ENCODE results near the gene ZCCHC2. TPM values are rescaled to one million over a fixed set of nuclear protein-coding genes. Genes with fewer than 3 reads are reported as not detected.

The ZCCHC2 gene
- total RNA-seq, 1 donor from 2014 or later, result 10.7 TPM

- no peaks in the 10 kb centered on the region for H3K36me3 ChIP-seq (ENCODE audit: control insufficient read depth, insufficient read depth, low read length)
- peak; percentile 71 for DNase-seq (ENCODE audit: low read depth)
- H3K4me3 ChIP-seq (ENCODE audit: low read depth, low read length), result no peak overlapping the region
- H3K27me3 ChIP-seq (ENCODE audit: control insufficient read depth, insufficient read depth, low read length), result no peaks in the 10 kb centered on the region
- TF ChIP-seq, protein P1, sequence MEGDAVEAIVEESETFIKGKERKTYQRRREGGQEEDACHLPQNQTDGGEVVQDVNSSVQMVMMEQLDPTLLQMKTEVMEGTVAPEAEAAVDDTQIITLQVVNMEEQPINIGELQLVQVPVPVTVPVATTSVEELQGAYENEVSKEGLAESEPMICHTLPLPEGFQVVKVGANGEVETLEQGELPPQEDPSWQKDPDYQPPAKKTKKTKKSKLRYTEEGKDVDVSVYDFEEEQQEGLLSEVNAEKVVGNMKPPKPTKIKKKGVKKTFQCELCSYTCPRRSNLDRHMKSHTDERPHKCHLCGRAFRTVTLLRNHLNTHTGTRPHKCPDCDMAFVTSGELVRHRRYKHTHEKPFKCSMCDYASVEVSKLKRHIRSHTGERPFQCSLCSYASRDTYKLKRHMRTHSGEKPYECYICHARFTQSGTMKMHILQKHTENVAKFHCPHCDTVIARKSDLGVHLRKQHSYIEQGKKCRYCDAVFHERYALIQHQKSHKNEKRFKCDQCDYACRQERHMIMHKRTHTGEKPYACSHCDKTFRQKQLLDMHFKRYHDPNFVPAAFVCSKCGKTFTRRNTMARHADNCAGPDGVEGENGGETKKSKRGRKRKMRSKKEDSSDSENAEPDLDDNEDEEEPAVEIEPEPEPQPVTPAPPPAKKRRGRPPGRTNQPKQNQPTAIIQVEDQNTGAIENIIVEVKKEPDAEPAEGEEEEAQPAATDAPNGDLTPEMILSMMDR (IDR thresholded peaks at IDR 0.05; ENCODE audit: insufficient read depth, low read length, poor library complexity, severe bottlenecking), result no peak
These were observed 36.4 kb upstream of the ZCCHC2 start for GRCh38 chr18:62486290-62486964.

- H3K4me3 ChIP-seq (ENCODE audit: low read depth, low read length), result no peak overlapping the region
- H3K27me3 ChIP-seq (ENCODE audit: control insufficient read depth, insufficient read depth, low read length), result no peaks in the 10 kb centered on the region
- TF ChIP-seq, protein P1 (IDR thresholded peaks at IDR 0.05; ENCODE audit: insufficient read depth, low read length, poor library complexity, severe bottlenecking), result no peak
- no peaks in the 10 kb centered on the region for H3K36me3 ChIP-seq (ENCODE audit: control insufficient read depth, insufficient read depth, low read length)
- no peak for DNase-seq (ENCODE audit: low read depth)
These were observed 35.7 kb upstream of the ZCCHC2 start for GRCh38 chr18:62487161-62487560.

GRCh38 chr18:62490967-62491695 is 31.7 kb upstream of the ZCCHC2 start:
- H3K27me3 ChIP-seq (ENCODE audit: control insufficient read depth, insufficient read depth, low read length), result no peaks in the 10 kb centered on the region
- TF ChIP-seq, protein P1 (IDR thresholded peaks at IDR 0.05; ENCODE audit: insufficient read depth, low read length, poor library complexity, severe bottlenecking), result no peak
- H3K36me3 ChIP-seq (ENCODE audit: control insufficient read depth, insufficient read depth, low read length), result no peaks in the 10 kb centered on the region
- DNase-seq (ENCODE audit: low read depth), result no peak
- no peak overlapping the region for H3K4me3 ChIP-seq (ENCODE audit: low read depth, low read length)

- no peak for DNase-seq (ENCODE audit: low read depth)
- Histone ChIP-seq H3K27me3 (ENCODE audit: control insufficient read depth, insufficient read depth, low read length) (no peaks in the 10 kb centered on the region), H3K36me3 (ENCODE audit: control insufficient read depth, insufficient read depth, low read length) (no peaks in the 10 kb centered on the region), H3K4me3 (ENCODE audit: low read depth, low read length) (no peak overlapping the region)
- TF ChIP-seq, protein P1 (IDR thresholded peaks at IDR 0.05; ENCODE audit: insufficient read depth, low read length, poor library complexity, severe bottlenecking), result no peak
These were observed 29.6 kb upstream of the ZCCHC2 start for GRCh38 chr18:62493033-62493862.

DNA sequence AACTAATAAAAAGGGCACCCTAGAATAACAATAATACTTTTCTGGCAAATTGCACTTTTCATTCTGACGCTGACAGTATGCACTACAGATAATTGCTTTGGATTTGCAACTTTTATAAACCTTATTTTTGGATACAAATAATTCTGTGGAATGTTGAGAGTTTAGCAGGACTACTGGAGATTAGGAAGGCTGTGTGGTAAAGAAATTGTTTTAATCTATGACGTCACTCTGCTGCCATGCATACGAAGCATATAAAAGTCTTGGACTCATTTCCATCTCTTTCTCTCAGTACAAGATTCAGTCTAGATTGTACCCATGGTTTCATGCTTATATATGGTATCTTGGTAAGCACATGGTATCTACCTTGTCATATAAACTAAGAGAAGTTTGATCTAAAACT is 28.1 kb upstream of the ZCCHC2 start:
- Histone ChIP-seq H3K27me3 (ENCODE audit: control insufficient read depth, insufficient read depth, low read length) (no peaks in the 10 kb centered on the region), H3K36me3 (ENCODE audit: control insufficient read depth, insufficient read depth, low read length) (no peaks in the 10 kb centered on the region), H3K4me3 (ENCODE audit: low read depth, low read length) (no peak overlapping the region)
- TF ChIP-seq, protein P1 (IDR thresholded peaks at IDR 0.05; ENCODE audit: insufficient read depth, low read length, poor library complexity, severe bottlenecking), result no peak
- no peak for DNase-seq (ENCODE audit: low read depth)

All from kidney epithelial cell (primary cell).